Testis (tissue), 2 donors: ENCODE results near the gene EXOC2.

Source experiments
- POLR2A ChIP-seq: fragments of 450-650 bp; IDR thresholded peaks from one replicate; pipeline ENCODE4 v1.6.1; 2017; ENCODE audit warnings: antibody characterized with exemption, mild to moderate bottlenecking, moderate library complexity
- TF ChIP-seq, protein P1 (sequence below), 3 experiments: fragments of 450-650 bp in 2 of 3; fragments of 200-600 bp in 1 of 3; sonication (generic) in 1 of 3; IDR thresholded peaks; one replicate each; pipeline ENCODE4 v1.5.1; 2016 to 2019; ENCODE audit warnings: antibody characterized with exemption in 3 of 3, mild to moderate bottlenecking in 2 of 3, moderate library complexity in 1 of 3

DNA sequence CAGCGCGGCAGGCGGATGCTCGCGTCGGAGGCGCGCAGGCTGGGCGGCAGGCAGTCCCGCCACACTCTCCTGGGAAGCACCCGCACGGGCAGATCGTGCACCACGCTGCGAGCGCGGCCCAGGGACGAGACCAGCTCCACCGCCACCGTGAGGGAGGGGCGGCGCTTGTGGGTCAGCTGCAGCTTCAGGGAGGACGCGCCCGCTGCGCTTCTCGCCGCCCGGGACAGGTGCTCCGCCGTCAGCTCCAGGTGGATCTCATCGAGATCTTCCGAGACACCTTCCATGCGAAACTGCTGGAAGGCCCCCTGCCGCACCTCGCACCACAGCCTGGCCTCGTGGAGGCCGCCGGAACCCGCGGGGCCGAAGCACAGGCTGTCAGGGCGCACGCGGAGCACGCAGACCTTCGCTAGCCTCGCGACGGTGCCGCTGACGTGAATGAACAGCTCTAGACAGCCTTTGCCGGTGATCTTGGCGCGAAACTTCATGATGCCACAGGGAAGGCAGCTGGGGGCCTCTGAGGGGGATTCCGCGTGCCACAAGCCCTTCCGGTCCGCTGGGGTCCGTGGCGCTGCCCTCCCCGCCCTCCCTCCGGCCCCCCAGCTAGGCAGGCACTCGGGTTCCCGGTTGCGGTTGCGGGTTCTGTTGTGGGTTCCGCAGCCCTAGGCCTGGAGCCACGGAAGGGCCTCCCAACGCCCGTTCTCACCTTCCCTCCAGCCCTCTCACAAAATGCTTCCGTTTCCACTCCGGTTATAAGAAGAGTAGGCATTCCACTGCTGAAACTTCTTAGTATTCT, 36.3 kb downstream of the EXOC2 start, which contains the start of gene HUS1B:
- TF ChIP-seq, protein P1, sequence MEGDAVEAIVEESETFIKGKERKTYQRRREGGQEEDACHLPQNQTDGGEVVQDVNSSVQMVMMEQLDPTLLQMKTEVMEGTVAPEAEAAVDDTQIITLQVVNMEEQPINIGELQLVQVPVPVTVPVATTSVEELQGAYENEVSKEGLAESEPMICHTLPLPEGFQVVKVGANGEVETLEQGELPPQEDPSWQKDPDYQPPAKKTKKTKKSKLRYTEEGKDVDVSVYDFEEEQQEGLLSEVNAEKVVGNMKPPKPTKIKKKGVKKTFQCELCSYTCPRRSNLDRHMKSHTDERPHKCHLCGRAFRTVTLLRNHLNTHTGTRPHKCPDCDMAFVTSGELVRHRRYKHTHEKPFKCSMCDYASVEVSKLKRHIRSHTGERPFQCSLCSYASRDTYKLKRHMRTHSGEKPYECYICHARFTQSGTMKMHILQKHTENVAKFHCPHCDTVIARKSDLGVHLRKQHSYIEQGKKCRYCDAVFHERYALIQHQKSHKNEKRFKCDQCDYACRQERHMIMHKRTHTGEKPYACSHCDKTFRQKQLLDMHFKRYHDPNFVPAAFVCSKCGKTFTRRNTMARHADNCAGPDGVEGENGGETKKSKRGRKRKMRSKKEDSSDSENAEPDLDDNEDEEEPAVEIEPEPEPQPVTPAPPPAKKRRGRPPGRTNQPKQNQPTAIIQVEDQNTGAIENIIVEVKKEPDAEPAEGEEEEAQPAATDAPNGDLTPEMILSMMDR (IDR thresholded peaks at IDR 0.05), result no peak
- TF ChIP-seq POLR2A, result no peak
